Stimulated activated naive CD8-positive, alpha-beta T cell treated with anti-CD3 and anti-CD28 coated beads, Interleukin-15, Interleukin-2, amounts not matched to agents 100 ng/mL and 50 ng/mL, for 24 hours (primary cell): ENCODE data around the gene EZH2.

Experiments
- H3K27ac Mint-ChIP-seq: one replicate; pipeline ENCODE4 v1.8.0; 2021; ENCODE audit warnings: mild to moderate bottlenecking, mixed read lengths
- H3K27me3 Mint-ChIP-seq: one replicate; pipeline ENCODE4 v1.8.0; 2021; ENCODE audit warnings: mixed read lengths
- H3K36me3 Mint-ChIP-seq: one replicate; pipeline ENCODE4 v1.8.0; 2021; ENCODE audit warnings: low read depth, mixed read lengths
- H3K4me1 Mint-ChIP-seq: one replicate; pipeline ENCODE4 v1.8.0; 2021; ENCODE audit warnings: low read depth, mixed read lengths
- H3K4me3 Mint-ChIP-seq: one replicate; pipeline ENCODE4 v1.8.0; 2021; ENCODE audit warnings: mild to moderate bottlenecking, mixed read lengths
- H3K9me3 Mint-ChIP-seq: one replicate; pipeline ENCODE4 v1.8.0; 2021; ENCODE audit warnings: mixed read lengths

EZH2 gene

GRCh38 chr7:148819697-148820360 is 64.3 kb downstream of the EZH2 start:
- Mint-ChIP-seq H3K4me3 (no peak overlapping the region), H3K9me3 (no peaks in the 10 kb centered on the region), H3K36me3 (peaks cover 77% of the 10 kb centered on the region), H3K4me1 (no peaks in the 10 kb centered on the region), H3K27ac (no peak overlapping the region), H3K27me3 (no peaks in the 10 kb centered on the region)

GRCh38 chr7:148815612-148816011 is 68.5 kb downstream of the EZH2 start:
- Mint-ChIP-seq H3K27me3 (no peaks in the 10 kb centered on the region), H3K4me1 (no peaks in the 10 kb centered on the region), H3K36me3 (peaks cover 91% of the 10 kb centered on the region), H3K27ac (no peak overlapping the region), H3K9me3 (no peaks in the 10 kb centered on the region), H3K4me3 (no peak overlapping the region)

GRCh38 chr7:148814922-148815559 is 69.0 kb downstream of the EZH2 start:
- no peak overlapping the region for H3K27ac Mint-ChIP-seq
- H3K27me3 Mint-ChIP-seq = no peaks in the 10 kb centered on the region
- no peaks in the 10 kb centered on the region for H3K4me1 Mint-ChIP-seq
- H3K9me3 Mint-ChIP-seq = no peaks in the 10 kb centered on the region
- H3K4me3 Mint-ChIP-seq = no peak overlapping the region
- peaks cover 94% of the 10 kb centered on the region for H3K36me3 Mint-ChIP-seq

- no peak overlapping the region for H3K4me3 Mint-ChIP-seq
- H3K27ac Mint-ChIP-seq = no peak overlapping the region
- no peaks in the 10 kb centered on the region for H3K4me1 Mint-ChIP-seq
- no peaks in the 10 kb centered on the region for H3K27me3 Mint-ChIP-seq
- H3K9me3 Mint-ChIP-seq = no peaks in the 10 kb centered on the region
- H3K36me3 Mint-ChIP-seq = peaks cover 94% of the 10 kb centered on the region
Measured at GRCh38 chr7:148813890-148814289, 70.2 kb downstream of the EZH2 start.

- Mint-ChIP-seq H3K27ac (peak overlapping the region; percentile 17), H3K4me1 (no peaks in the 10 kb centered on the region), H3K9me3 (no peaks in the 10 kb centered on the region), H3K27me3 (no peaks in the 10 kb centered on the region), H3K4me3 (no peak overlapping the region), H3K36me3 (peaks cover 91% of the 10 kb centered on the region)
Measured at GRCh38 chr7:148811892-148812291, 72.2 kb downstream of the EZH2 start.

- Mint-ChIP-seq H3K27me3 (no peaks in the 10 kb centered on the region), H3K9me3 (no peaks in the 10 kb centered on the region), H3K27ac (peak overlapping the region; percentile 77), H3K4me3 (no peak overlapping the region), H3K36me3 (peaks cover 86% of the 10 kb centered on the region), H3K4me1 (no peaks in the 10 kb centered on the region)
Measured at GRCh38 chr7:148809856-148810255, 74.2 kb downstream of the EZH2 start.

- H3K4me3 Mint-ChIP-seq = no peak overlapping the region
- H3K27me3 Mint-ChIP-seq = no peaks in the 10 kb centered on the region
- H3K36me3 Mint-ChIP-seq = peaks cover 63% of the 10 kb centered on the region
- H3K27ac Mint-ChIP-seq = no peak overlapping the region
- no peaks in the 10 kb centered on the region for H3K4me1 Mint-ChIP-seq
- H3K9me3 Mint-ChIP-seq = no peaks in the 10 kb centered on the region
Measured at GRCh38 chr7:148807436-148807835, 76.7 kb downstream of the EZH2 start.

GRCh38 chr7:148806187-148806586 is 77.9 kb downstream of the EZH2 start:
- no peak overlapping the region for H3K4me3 Mint-ChIP-seq

GRCh38 chr7:148804343-148805235 is 79.5 kb downstream of the EZH2 start:
- no peaks in the 10 kb centered on the region for H3K27me3 Mint-ChIP-seq
- peak overlapping the region; percentile 21 for H3K27ac Mint-ChIP-seq
- H3K9me3 Mint-ChIP-seq = no peaks in the 10 kb centered on the region
- H3K36me3 Mint-ChIP-seq = peaks cover 63% of the 10 kb centered on the region
- no peaks in the 10 kb centered on the region for H3K4me1 Mint-ChIP-seq
- no peak overlapping the region for H3K4me3 Mint-ChIP-seq

More at GRCh38 chr7:148806187-148806586, 77.9 kb downstream of the EZH2 start:
- no peaks in the 10 kb centered on the region for H3K27me3 Mint-ChIP-seq
- peak overlapping the region; percentile 18 for H3K27ac Mint-ChIP-seq
- H3K4me1 Mint-ChIP-seq = no peaks in the 10 kb centered on the region
- peaks cover 62% of the 10 kb centered on the region for H3K36me3 Mint-ChIP-seq
- H3K9me3 Mint-ChIP-seq = no peaks in the 10 kb centered on the region

GRCh38 chr7:148803094-148803493 is 81.0 kb downstream of the EZH2 start:
- Mint-ChIP-seq H3K4me1 (no peaks in the 10 kb centered on the region), H3K4me3 (no peak overlapping the region), H3K9me3 (no peaks in the 10 kb centered on the region), H3K27me3 (no peaks in the 10 kb centered on the region), H3K36me3 (peaks cover 63% of the 10 kb centered on the region), H3K27ac (no peak overlapping the region)

- no peak overlapping the region for H3K27ac Mint-ChIP-seq
- H3K4me3 Mint-ChIP-seq = no peak overlapping the region
- no peaks in the 10 kb centered on the region for H3K9me3 Mint-ChIP-seq
- no peaks in the 10 kb centered on the region for H3K27me3 Mint-ChIP-seq
- peaks cover 64% of the 10 kb centered on the region for H3K36me3 Mint-ChIP-seq
- no peaks in the 10 kb centered on the region for H3K4me1 Mint-ChIP-seq
Measured at GRCh38 chr7:148802101-148802493, 82.0 kb downstream of the EZH2 start.

- no peaks in the 10 kb centered on the region for H3K27me3 Mint-ChIP-seq
- no peak overlapping the region for H3K27ac Mint-ChIP-seq
- peaks cover 63% of the 10 kb centered on the region for H3K36me3 Mint-ChIP-seq
- no peaks in the 10 kb centered on the region for H3K9me3 Mint-ChIP-seq
- H3K4me3 Mint-ChIP-seq = no peak overlapping the region
- no peaks in the 10 kb centered on the region for H3K4me1 Mint-ChIP-seq
Measured at GRCh38 chr7:148800677-148801076, 83.4 kb downstream of the EZH2 start.

- Mint-ChIP-seq H3K9me3 (no peaks in the 10 kb centered on the region), H3K36me3 (peaks cover 61% of the 10 kb centered on the region), H3K27me3 (no peaks in the 10 kb centered on the region), H3K4me3 (no peak overlapping the region), H3K27ac (no peak overlapping the region), H3K4me1 (no peaks in the 10 kb centered on the region)
Measured at GRCh38 chr7:148799893-148800555, 84.1 kb downstream of the EZH2 start.

- Mint-ChIP-seq H3K4me3 (no peak overlapping the region), H3K27ac (no peak overlapping the region), H3K9me3 (no peaks in the 10 kb centered on the region), H3K36me3 (peaks cover 78% of the 10 kb centered on the region), H3K27me3 (no peaks in the 10 kb centered on the region), H3K4me1 (no peaks in the 10 kb centered on the region)
Measured at GRCh38 chr7:148796841-148797240, 87.2 kb downstream of the EZH2 start.

- Mint-ChIP-seq H3K27me3 (no peaks in the 10 kb centered on the region), H3K4me1 (no peaks in the 10 kb centered on the region), H3K36me3 (peaks cover 79% of the 10 kb centered on the region), H3K27ac (no peak overlapping the region), H3K4me3 (no peak overlapping the region), H3K9me3 (no peaks in the 10 kb centered on the region)
Measured at GRCh38 chr7:148794476-148794875, 89.6 kb downstream of the EZH2 start.
